GM12872 (cell line): ENCODE results near the gene HOXC5.

ENCODE experiments used
- CTCF ChIP-seq: IDR thresholded peaks from 3 replicates; pipeline ENCODE4 v1.5.1; 2011; ENCODE audit warnings: low read depth, mild to moderate bottlenecking, low read length, moderate library complexity; ENCODE audit not compliant: insufficient read depth

HOXC5 gene

GRCh38 chr12:54053751-54054741 lies 21.2 kb downstream of the HOXC5 start, which contains the start of gene HOXC4:
HOXC4 (plus strand) TSS chr12:54053835; CDS start chr12:54053923, 88 bp downstream.
- no peak for TF ChIP-seq CTCF

GRCh38 chr12:54054742-54055194 lies 21.9 kb downstream of the HOXC5 start:
- TF ChIP-seq CTCF, result no peak

- TF ChIP-seq CTCF, result no peak
These were observed 22.7 kb downstream of the HOXC5 start for GRCh38 chr12:54055552-54055951.

GRCh38 chr12:54056110-54056509 lies 23.3 kb downstream of the HOXC5 start:
- TF ChIP-seq CTCF, result no peak

- TF ChIP-seq CTCF, result no peak
These were observed 25.4 kb downstream of the HOXC5 start for GRCh38 chr12:54058128-54058768.

GRCh38 chr12:54059668-54060067 lies 26.8 kb downstream of the HOXC5 start:
- TF ChIP-seq CTCF, result no peak
